AG04450 (cell line): ENCODE measurements around the gene PDX1. TPM values are rescaled to one million over a fixed set of nuclear protein-coding genes. Genes with fewer than 3 reads are reported as not detected.

Experiments used
- CTCF ChIA-PET: fragments of 300-600, 350-600 bp; formaldehyde crosslinking; extraction: SDS; loops from one replicate; lab custom pipeline; 2022; ENCODE audit warnings: antibody characterized with exemption, inconsistent platforms; lab: Charles Lee
- POLR2A ChIA-PET: fragments of 350-600 bp; formaldehyde crosslinking; extraction: SDS; loops from one replicate; lab custom pipeline; 2021; ENCODE audit warnings: antibody characterized with exemption, inconsistent platforms; lab: Yijun Ruan, JAX
- DNase-seq: peaks from one replicate; pipeline ENCODE4 v3.0.0-alpha.2; 2011; ENCODE audit warnings: low read depth, low spot score
- H3K27ac ChIP-seq: one replicate; pipeline ENCODE4 v1.5.1; 2012; ENCODE audit warnings: low read depth, low read length, control low read depth
- H3K27me3 ChIP-seq: one replicate; pipeline ENCODE4 v1.6.0; 2012; ENCODE audit warnings: low read length; ENCODE audit not compliant: control insufficient read depth, insufficient read depth
- H3K4me3 ChIP-seq: 2 replicates; pipeline ENCODE4 v1.5.1; 2011; ENCODE audit warnings: mild to moderate bottlenecking, low read depth, low read length, control low read depth
- H3K9me3 ChIP-seq: 2 replicates; pipeline ENCODE4 v1.5.1; 2012; ENCODE audit warnings: low read length; ENCODE audit not compliant: control insufficient read depth, insufficient read depth
- CTCF ChIP-seq: IDR thresholded peaks from 2 replicates; pipeline ENCODE4 v1.5.1; 2011; ENCODE audit warnings: low read depth, low read length, control low read depth, inconsistent platforms
- polyA plus RNA-seq: library from polyadenylated mRNA; depleted of rRNA; stranded (reverse); fragments of >200 nt; gene quantifications from 2 replicates; pipeline ENCODE4 v1.2.3, GENCODE V29; 2011

Gene PDX1
- polyA plus RNA-seq, 1 experiment = not detected

- DNase-seq = no peak
- H3K27me3 ChIP-seq = peaks cover 79% of the 10 kb centered on the region
- H3K9me3 ChIP-seq = no peaks in the 10 kb centered on the region; the same call in 1 of the 2 replicates
- no peak for TF ChIP-seq CTCF
- no peak overlapping the region for H3K27ac ChIP-seq
- CTCF ChIA-PET = interaction anchor here (0.7 to 4.9 kb wide), 5 partner anchors 88 to 993 kb away, joined by 3 to 42 read pairs (median 22); no protein-coding TSS in a partner anchor
- POLR2A ChIA-PET = no interaction called here
- no peak overlapping the region for H3K4me3 ChIP-seq
Observed at GRCh38 chr13:27956576-27957300, 36.9 kb downstream of the PDX1 start.

- TF ChIP-seq CTCF = no peak
- ChIA-PET CTCF (no interaction called here), POLR2A (no interaction called here)
- no peak for DNase-seq
- no peak overlapping the region for H3K27ac ChIP-seq
- no peak overlapping the region for H3K4me3 ChIP-seq
- peaks cover 88% of the 10 kb centered on the region for H3K27me3 ChIP-seq
- no peaks in the 10 kb centered on the region; the same call in 1 of the 2 replicates for H3K9me3 ChIP-seq
Observed at GRCh38 chr13:27959976-27960361, 40.2 kb downstream of the PDX1 start.

GRCh38 chr13:27960362-27961226 lies 40.8 kb downstream of the PDX1 start:
- peak; percentile 29; the same call in 1 of the 2 replicates for TF ChIP-seq CTCF
- POLR2A ChIA-PET = no interaction called here
- no peak for DNase-seq
- H3K27ac ChIP-seq = no peak overlapping the region
- peaks cover 88% of the 10 kb centered on the region for H3K27me3 ChIP-seq
- H3K4me3 ChIP-seq = no peak overlapping the region
- CTCF ChIA-PET = interaction anchor here (1.1 kb wide), 2 partner anchors 23 to 92 kb away, joined by 3 to 4 read pairs; no protein-coding TSS in a partner anchor
- no peaks in the 10 kb centered on the region; the same call in 1 of the 2 replicates for H3K9me3 ChIP-seq

GRCh38 chr13:27961227-27962085 lies 41.7 kb downstream of the PDX1 start:
- H3K9me3 ChIP-seq = no peaks in the 10 kb centered on the region; the same call in 1 of the 2 replicates
- DNase-seq = no peak
- peaks cover 89% of the 10 kb centered on the region for H3K27me3 ChIP-seq
- no peak overlapping the region for H3K4me3 ChIP-seq
- ChIA-PET CTCF (interaction anchor here (0.5 to 2.4 kb wide), 4 partner anchors 8 to 1018 kb away, joined by 3 to 7 read pairs (median 4); no protein-coding TSS in a partner anchor), POLR2A (no interaction called here)
- no peak for TF ChIP-seq CTCF
- H3K27ac ChIP-seq = no peak overlapping the region
